Renal cortical epithelial cell (primary cell): ENCODE data around the gene FNDC1. TPM values are rescaled to one million over a fixed set of nuclear protein-coding genes. Genes with fewer than 3 reads are reported as not detected.

ENCODE experiments used
- DNase-seq: peaks from one replicate; pipeline ENCODE4 v3.0.0-alpha.2; 2011; ENCODE audit warnings: low read depth
- total RNA-seq: library from RNA; depleted of rRNA; stranded (reverse); fragments of >200 nt; gene quantifications from 2 replicates; pipeline ENCODE4 v1.2.3, GENCODE V29; 2014

FNDC1 gene
- total RNA-seq, 1 donor from 2014 or later = 0.10 TPM

DNA sequence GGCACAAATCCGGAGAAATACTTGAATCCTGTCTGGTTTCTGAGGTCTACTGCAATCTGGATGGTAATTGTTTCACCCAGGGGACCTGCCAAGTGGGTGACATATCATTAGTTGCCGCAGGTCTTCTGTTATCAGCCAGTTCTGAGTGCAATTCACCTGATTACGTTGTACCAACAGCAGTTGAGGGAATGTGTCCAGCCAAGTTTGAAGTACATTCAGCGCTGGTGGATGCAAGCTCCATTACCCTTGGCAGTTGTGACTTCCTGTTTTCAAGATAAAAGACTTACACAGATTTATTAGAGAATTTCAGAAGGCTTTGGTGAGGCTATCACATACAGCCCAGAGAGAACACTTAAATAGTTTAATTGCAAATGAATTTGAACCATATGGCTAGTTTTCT is 42.8 kb downstream of the FNDC1 start:
- no peak for DNase-seq

- no peak for DNase-seq
Observed at GRCh38 chr6:159212525-159213280, 43.5 kb downstream of the FNDC1 start.

GRCh38 chr6:159213405-159213804 is 44.2 kb downstream of the FNDC1 start:
- DNase-seq = no peak

DNA sequence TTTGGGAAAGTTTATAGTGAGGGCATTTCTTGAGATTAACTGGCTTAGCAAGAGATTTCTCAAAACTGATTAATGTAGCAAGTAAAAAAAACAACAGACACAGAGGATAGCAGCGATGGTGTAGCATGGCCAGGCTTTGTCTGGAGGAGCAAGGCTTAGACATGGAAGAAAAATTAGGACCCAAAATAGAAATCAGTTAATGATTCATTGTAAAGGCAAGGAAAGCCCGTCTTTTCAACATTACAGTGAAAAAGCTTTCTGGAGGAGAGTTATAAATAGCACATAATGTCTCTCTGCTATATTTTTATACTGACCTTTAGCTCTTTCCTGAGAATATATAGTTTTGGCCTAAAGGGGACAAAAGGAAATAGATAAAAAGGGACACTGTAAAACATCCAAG is 45.1 kb downstream of the FNDC1 start:
- DNase-seq = no peak

- peak; percentile 17 for DNase-seq
Observed at GRCh38 chr6:159217595-159218275, 48.5 kb downstream of the FNDC1 start.

- DNase-seq = no peak
Observed at GRCh38 chr6:159220093-159220492, 50.9 kb downstream of the FNDC1 start.

DNA sequence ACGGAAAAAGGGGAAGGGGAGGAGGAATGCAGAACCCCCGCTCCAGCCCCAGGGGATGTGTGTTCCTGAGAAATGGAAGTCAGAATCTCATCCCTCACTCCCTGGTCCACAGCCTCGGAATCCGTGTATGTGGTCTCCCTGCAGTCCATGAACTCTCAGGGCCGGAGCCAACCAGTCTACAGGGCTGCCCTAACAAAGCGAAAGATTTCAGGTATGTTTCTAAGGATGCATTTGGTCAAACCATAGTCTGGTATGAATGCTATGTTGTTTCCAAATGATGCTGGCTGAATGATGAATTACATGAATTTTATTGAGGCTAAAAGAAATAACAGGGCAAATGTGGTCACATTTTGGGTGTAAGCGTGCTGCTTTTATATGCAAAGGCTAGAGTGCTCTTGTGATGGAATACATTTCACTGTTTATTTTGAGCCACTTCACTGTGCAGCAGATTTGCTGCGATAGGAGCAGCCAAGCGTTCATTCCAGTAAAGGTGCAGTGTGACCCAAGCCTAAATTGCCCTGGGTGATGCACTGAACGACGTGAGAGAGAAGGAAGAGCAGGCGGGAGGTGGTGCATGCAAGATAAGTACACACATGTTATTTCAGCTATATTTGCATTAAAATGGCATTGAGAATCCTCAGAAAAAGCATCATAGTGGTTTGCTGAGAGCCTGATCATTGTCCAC is 52.4 kb downstream of the FNDC1 start:
- no peak for DNase-seq

- DNase-seq = no peak
Observed at GRCh38 chr6:159224452-159224851, 55.3 kb downstream of the FNDC1 start.

- DNase-seq = no peak
Observed at GRCh38 chr6:159229651-159230051, 60.5 kb downstream of the FNDC1 start.

- no peak for DNase-seq
Observed at GRCh38 chr6:159232106-159232645, 63.0 kb downstream of the FNDC1 start.

- no peak for DNase-seq
Observed at GRCh38 chr6:159232751-159233150, 63.6 kb downstream of the FNDC1 start.

- DNase-seq = no peak
Observed at GRCh38 chr6:159233365-159234101, 64.3 kb downstream of the FNDC1 start.

DNA sequence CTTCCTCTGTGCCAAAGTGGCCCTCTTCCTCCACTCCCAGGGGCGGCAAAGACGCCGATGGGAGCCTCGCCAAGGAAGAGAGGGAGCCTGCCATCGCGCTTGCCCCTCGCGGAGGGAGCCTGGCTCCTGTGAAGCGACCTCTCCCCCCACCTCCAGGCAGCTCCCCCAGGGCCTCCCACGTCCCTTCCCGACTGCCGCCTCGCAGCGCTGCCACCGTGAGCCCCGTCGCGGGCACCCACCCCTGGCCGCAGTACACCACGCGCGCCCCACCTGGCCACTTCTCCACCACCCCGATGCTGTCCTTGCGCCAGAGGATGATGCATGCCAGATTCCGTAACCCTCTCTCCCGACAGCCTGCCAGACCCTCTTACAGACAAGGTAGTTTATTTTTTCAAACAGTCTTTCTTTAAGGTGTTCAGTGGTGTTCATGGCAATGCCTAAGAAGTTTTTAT is 64.9 kb downstream of the FNDC1 start:
- DNase-seq = no peak

DNA sequence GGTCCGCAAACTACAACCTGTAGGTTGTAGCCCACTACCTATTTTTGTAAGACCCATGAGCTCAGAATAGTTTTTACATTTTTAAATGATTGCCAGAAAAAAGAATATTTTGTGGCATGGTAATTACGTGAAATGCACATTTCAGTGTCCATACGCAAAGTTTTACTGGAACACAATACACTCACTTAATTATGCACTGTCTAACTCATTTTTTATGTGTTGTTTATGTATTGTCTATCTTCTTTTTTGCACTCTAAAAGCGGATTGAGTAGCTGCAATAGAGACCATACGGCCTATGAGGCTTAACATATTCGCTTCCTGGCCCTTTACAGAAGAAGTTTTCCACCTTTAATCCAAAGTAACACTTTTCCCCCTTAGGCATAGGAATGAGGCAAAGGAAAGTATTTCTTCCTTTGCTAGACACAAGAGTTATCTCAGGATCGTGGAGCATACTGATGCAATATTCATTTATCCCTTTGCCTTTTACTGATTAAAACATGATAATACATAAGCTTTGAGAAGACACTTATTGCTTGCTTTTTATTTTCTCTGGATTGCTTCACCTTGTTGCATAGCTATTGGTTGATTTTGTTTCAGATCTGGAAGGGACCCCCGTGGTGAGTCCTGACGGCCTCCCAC is 69.8 kb downstream of the FNDC1 start:
- no peak for DNase-seq

- DNase-seq = no peak
Observed at GRCh38 chr6:159249128-159249527, 79.9 kb downstream of the FNDC1 start.

GRCh38 chr6:159249752-159250151 is 80.6 kb downstream of the FNDC1 start:
- DNase-seq = peak; percentile 56

GRCh38 chr6:159250633-159251032 is 81.4 kb downstream of the FNDC1 start:
- DNase-seq = no peak

GRCh38 chr6:159252955-159253508 is 83.8 kb downstream of the FNDC1 start:
- peak; percentile 72 for DNase-seq

GRCh38 chr6:159254186-159254585 is 85.0 kb downstream of the FNDC1 start:
- DNase-seq = no peak

DNA sequence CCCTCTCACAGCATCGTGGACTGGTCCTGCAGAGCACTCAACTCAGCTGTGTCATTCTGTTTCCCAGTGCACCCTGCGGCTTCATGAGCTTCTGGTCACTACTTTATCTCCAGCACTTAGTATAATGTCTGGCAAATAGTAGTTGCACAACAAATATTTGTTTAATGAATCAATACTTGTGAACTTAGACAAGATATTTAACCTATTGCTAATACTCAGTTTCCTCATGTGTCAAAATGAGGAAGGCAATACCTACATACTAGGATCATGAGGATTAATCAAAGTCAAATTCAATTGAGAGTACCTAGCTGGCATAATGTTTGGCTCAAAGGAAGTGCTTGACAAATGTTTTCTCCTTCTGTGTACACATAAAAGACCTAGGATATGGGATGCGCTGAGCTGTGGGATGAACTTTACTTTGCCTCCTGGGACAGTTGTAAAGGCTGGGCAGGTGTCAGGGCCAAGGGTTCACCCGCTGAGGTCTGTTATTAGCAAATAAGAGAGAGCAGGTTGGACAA is 86.3 kb downstream of the FNDC1 start:
- DNase-seq = no peak

DNA sequence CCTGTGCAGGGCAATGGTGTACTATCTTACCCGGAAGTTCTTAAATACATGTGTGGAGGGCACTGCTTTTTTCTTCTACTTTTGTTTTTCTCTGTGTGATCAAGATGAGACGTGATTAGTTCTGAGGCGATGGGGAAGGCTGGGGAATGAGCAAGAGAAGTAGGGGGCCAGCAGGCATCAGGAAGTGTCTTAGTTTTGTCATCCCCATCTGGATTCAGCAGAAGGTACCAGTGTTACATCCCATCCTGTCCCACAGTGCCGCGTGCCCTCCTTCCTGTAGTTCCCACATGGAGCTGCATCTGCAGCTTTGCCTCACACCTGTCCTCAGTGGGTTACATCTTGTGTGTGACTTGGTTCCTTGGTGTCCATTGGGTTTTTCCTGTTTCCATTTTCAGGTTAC is 86.9 kb downstream of the FNDC1 start:
- DNase-seq = no peak
